Skeletal muscle cell (primary cell): ENCODE measurements around the gene GFPT2.

Source experiments
- DNase-seq: peaks from one replicate; pipeline ENCODE4 v3.0.0-alpha.2; 2010; ENCODE audit warnings: low read depth
- H3K4me3 ChIP-seq: 2 replicates; pipeline ENCODE4 v1.5.1; 2011; ENCODE audit warnings: low read depth, mild to moderate bottlenecking, control low read depth, low read length, moderate library complexity

The GFPT2 gene

GRCh38 chr5:180379355-180380070, 26.4 kb upstream of the GFPT2 start:
- H3K4me3 ChIP-seq = no peak overlapping the region
- no peak for DNase-seq

DNA sequence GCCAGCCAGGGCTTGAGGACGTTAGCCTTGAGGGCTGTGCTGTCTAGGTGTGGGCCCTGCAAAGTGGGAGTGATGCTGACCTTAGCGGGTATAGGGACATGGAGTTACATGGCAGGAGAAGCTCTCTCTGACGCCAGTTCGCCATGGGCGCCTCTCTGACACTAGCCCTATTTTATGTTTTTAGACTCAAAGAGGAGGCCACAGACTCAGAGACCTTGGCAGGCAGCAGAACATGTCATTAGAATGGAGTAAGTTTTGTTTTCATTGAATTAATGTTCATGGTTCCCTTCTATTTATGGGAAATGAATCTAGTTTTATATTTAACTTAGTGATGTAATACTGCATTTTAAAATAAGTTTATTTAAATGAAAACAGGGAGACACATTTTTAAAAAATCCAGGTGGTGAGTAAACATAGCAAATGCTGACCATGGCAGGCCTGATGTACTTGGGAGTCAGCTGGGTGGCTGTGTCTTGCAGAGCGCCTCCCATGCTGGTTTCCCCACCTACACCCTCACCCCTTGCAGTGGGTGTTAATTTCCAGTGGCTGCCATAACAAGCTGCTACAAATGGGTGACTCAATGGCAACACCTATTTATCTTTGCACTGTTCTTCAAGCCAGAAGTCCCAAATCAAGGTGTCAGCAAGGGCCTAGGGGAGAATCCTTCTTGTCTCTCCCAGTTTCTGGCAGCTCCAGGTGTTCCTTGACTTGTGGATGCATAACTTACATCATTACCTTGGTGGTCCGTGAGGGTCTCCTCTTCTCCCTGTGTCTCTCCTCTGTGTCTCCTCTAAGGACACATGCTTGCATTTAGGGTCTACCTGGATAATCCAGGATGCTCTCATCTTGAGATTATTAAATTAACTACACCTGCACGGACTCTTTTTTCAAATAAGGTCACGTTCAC, 25.6 kb upstream of the GFPT2 start:
- H3K4me3 ChIP-seq = no peak overlapping the region
- no peak for DNase-seq

- no peak for DNase-seq
- H3K4me3 ChIP-seq = no peak overlapping the region
Measured at GRCh38 chr5:180377556-180378197, 24.5 kb upstream of the GFPT2 start.

- no peak overlapping the region for H3K4me3 ChIP-seq
Measured at GRCh38 chr5:180376511-180376910, 23.4 kb upstream of the GFPT2 start.

GRCh38 chr5:180375955-180376354, 22.8 kb upstream of the GFPT2 start:
- H3K4me3 ChIP-seq = no peak overlapping the region
- DNase-seq = no peak

More at GRCh38 chr5:180376511-180376910, 23.4 kb upstream of the GFPT2 start:
- no peak for DNase-seq

DNA sequence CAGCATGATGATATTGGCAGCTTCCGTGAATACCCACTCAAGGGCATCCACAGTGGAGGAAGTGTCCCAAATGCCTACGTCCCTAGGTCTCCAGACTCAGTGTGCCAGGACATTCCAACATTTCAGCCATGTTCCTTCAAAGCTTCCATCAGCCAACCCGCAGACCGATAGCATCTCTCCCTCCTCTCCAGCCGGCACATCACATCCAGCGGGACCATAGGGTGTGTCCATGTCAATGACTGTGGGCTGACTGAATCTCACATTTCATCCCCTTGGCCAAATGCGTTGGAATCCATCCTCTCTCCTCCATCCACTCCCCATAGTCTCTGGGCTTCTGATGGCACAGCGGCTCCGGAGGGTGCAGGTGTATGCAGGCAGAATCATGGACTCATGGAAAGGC, 22.2 kb upstream of the GFPT2 start:
- no peak overlapping the region for H3K4me3 ChIP-seq
- DNase-seq = no peak

DNA sequence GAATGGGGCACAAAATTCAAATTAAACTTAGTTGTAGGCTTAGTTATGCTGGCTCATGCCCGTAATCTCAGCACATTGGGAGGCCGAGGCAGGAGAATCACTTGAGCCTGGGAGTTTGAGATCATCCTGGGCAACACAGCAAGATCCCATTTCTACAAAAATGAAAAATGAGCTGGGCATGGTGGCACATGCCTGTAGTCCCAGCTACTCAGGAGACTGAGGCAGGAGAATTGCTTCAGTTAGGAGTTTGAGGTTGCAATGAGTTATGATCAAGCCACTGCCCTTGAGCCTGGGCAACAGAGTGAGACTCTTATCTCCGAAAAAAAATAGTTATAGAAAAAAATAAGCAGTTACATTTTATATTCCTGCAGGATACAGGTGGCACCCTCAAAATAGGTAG, 20.7 kb upstream of the GFPT2 start:
- DNase-seq = no peak
- no peak overlapping the region for H3K4me3 ChIP-seq

- DNase-seq = no peak
- H3K4me3 ChIP-seq = no peak overlapping the region
Measured at GRCh38 chr5:180373454-180373853, 20.3 kb upstream of the GFPT2 start.

- DNase-seq = no peak
- H3K4me3 ChIP-seq = no peak overlapping the region
Measured at GRCh38 chr5:180371949-180372348, 18.8 kb upstream of the GFPT2 start.

- no peak for DNase-seq
- H3K4me3 ChIP-seq = no peak overlapping the region
Measured at GRCh38 chr5:180370861-180371641, 17.9 kb upstream of the GFPT2 start.

GRCh38 chr5:180367991-180368390, 14.9 kb upstream of the GFPT2 start:
- H3K4me3 ChIP-seq = no peak overlapping the region
- no peak for DNase-seq

GRCh38 chr5:180367300-180367699, 14.2 kb upstream of the GFPT2 start:
- no peak for DNase-seq
- H3K4me3 ChIP-seq = no peak overlapping the region

- no peak for DNase-seq
- H3K4me3 ChIP-seq = no peak overlapping the region
Measured at GRCh38 chr5:180366326-180366725, 13.2 kb upstream of the GFPT2 start.

- DNase-seq = no peak
- no peak overlapping the region for H3K4me3 ChIP-seq
Measured at GRCh38 chr5:180365829-180366228, 12.7 kb upstream of the GFPT2 start.

GRCh38 chr5:180364306-180364856, 11.2 kb upstream of the GFPT2 start:
- DNase-seq = no peak
- no peak overlapping the region for H3K4me3 ChIP-seq

DNA sequence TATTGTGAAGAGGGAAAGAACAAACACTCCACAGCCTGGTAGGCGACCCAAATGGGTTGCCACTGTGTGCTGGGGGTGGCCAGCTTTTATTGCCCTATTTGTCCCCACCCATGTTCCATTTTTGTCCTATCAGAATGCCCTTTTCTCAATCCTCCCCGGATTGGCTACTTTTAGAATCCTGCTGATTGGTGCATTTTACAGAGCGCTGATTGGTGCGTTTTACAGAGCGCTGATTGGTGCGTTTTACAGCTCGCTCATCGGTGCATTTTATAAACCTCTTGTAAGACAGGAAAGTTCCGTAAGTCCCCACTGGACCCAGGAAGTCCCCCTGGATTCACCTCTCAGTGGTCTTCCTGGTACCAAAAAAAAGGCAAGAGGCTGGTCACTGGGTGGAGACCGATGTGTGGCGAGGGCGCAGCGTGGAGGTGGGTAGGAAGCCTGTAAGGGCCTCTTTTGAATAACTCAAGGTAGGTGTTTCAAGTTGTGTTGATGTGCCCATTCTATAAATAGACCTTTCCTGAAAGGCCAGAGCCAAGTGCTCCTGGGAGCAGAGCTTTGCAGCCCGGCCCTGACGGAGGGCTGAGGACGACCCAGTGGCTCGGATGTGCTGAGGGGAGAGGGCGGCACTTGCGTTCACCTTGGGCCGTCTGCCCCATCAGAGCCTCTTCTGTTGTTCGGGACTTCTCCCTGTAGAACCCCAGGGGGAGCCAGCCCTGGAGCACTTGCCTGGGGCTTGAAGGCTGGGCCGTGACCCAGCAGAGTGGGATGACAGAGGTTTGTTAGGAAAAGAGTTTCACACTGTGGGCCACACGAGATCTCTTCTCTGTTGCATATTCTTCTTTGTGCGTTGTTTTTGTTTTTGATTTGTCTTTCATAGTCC, 7.2 kb upstream of the GFPT2 start:
- H3K4me3 ChIP-seq = no peak overlapping the region
- no peak for DNase-seq

DNA sequence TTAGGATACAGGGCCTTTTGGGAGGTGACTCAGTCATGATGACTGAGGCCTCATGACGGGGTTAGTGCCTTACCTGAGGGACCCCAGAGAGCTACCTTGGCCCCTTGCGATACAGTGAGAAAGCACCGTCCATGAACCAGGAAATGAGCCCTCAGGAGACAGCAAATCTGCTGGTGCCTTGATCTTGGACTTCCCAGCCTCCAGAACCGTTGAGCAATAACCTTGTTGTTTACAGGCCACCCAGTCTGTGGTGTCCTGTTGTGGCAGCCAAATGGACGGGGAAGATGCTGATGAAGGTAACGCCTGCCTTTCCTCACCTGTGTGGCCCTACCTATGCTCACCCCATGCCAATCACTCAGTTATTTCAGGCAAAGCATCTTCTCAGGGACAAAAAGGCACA, 5.6 kb upstream of the GFPT2 start:
- DNase-seq = no peak
- H3K4me3 ChIP-seq = no peak overlapping the region

DNA sequence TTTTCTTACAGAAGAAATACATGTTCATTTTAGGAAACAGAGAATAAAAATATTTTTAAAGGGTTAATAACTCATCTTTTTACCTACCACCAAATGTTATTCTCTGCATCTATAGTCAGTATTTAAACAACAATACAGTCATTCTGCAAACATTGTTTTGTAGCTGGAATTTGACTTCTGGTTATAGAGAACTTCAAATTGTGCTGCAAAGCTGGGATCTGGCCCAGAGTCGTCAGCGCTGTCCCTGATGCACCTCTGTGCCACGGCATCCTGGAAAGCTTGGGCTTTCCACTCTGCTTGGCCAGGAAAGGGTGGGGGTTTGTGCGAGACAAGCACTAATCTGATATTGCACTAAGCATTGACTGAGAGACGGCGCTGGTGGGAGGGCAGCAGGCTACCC, 5.0 kb upstream of the GFPT2 start:
- no peak overlapping the region for H3K4me3 ChIP-seq
- no peak for DNase-seq
